Neural progenitor cell (in vitro differentiated cells): ENCODE measurements around the gene NXT1.

Experiments used
- EZH2 ChIP-seq: fragments of 200-600 bp; sonication (generic); IDR thresholded peaks from 2 replicates; pipeline ENCODE4 v1.6.1; 2017; ENCODE audit warnings: antibody characterized with exemption, mild to moderate bottlenecking, moderate library complexity
- TF ChIP-seq, protein P1 (sequence below): fragments of 200-600 bp; sonication (generic); IDR thresholded peaks from 2 replicates; pipeline ENCODE4 v1.5.1; 2017; ENCODE audit warnings: antibody characterized with exemption, mild to moderate bottlenecking

DNA sequence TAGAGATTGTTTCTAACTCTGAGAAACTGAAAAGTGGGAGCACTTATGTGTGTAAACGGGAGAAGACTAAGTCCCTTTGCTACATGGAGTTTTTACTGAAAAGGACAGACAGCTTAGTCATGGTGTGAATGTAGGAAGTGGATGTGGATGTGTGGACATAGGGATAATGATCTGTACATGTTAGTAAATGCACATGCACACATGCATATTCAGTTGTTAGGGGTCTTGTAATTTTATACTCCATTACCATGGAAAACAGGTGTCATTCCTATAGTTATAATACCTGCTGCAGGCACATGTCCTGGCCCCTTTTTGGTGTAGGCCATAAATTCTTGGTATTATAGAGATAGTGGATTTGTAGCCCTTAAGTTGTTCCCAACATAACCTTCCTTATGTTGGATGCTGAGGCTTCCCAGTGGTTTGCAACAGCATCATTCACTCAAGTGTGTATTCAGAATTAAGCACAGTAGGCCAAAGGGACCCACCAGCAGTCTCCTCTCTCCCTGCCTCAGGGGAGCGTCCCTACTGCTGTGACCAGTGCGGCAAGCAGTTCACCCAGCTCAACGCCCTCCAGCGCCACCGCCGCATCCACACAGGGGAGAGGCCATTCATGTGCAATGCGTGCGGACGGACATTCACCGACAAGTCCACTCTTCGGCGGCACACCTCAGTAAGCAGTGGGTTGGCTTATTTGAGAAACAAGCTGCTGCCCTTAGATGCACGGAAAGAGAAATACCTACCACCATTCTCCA lies 18.7 kb downstream of the NXT1 start:
- TF ChIP-seq EZH2, result no peak
- TF ChIP-seq, protein P1, sequence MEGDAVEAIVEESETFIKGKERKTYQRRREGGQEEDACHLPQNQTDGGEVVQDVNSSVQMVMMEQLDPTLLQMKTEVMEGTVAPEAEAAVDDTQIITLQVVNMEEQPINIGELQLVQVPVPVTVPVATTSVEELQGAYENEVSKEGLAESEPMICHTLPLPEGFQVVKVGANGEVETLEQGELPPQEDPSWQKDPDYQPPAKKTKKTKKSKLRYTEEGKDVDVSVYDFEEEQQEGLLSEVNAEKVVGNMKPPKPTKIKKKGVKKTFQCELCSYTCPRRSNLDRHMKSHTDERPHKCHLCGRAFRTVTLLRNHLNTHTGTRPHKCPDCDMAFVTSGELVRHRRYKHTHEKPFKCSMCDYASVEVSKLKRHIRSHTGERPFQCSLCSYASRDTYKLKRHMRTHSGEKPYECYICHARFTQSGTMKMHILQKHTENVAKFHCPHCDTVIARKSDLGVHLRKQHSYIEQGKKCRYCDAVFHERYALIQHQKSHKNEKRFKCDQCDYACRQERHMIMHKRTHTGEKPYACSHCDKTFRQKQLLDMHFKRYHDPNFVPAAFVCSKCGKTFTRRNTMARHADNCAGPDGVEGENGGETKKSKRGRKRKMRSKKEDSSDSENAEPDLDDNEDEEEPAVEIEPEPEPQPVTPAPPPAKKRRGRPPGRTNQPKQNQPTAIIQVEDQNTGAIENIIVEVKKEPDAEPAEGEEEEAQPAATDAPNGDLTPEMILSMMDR, result no peak
